Astrocyte (in vitro differentiated cells and primary cell): Measurements from ENCODE around the gene PCTP. TPM values are rescaled to one million over a fixed set of nuclear protein-coding genes. Genes with fewer than 3 reads are reported as not detected.

ENCODE experiments used
- DNase-seq: peaks from one replicate; pipeline ENCODE4 v3.0.0-alpha.2; 2010; ENCODE audit warnings: low read depth
- FAIRE-seq: peaks from 2 replicates; lab custom pipeline; 2011; peaks lifted over from hg19 to GRCh38; lab: Jason Lieb, UNC
- H2AFZ ChIP-seq: 2 replicates; pipeline ENCODE4 v1.6.0; 2012; ENCODE audit warnings: low read depth, low read length, inconsistent platforms
- H3K27ac ChIP-seq: 2 replicates; pipeline ENCODE4 v1.5.1; 2011; ENCODE audit warnings: low read depth, low read length, inconsistent platforms
- H3K27me3 ChIP-seq: 2 replicates; pipeline ENCODE4 v1.6.0; 2011; ENCODE audit warnings: low read length, inconsistent platforms; ENCODE audit not compliant: insufficient read depth
- H3K36me3 ChIP-seq: 2 replicates; pipeline ENCODE4 v1.5.1; 2011; ENCODE audit warnings: low read length, inconsistent platforms; ENCODE audit not compliant: insufficient read depth
- H3K4me1 ChIP-seq: 2 replicates; pipeline ENCODE4 v1.5.1; 2011; ENCODE audit warnings: low read length, inconsistent platforms; ENCODE audit not compliant: insufficient read depth
- H3K4me2 ChIP-seq: 2 replicates; pipeline ENCODE4 v1.6.0; 2012; ENCODE audit warnings: low read length, inconsistent platforms
- H3K4me3 ChIP-seq: 2 replicates; pipeline ENCODE4 v1.5.1; 2011; ENCODE audit warnings: low read depth, mild to moderate bottlenecking, low read length, inconsistent platforms; ENCODE audit not compliant: insufficient read depth
- H3K79me2 ChIP-seq: 2 replicates; pipeline ENCODE4 v1.6.0; 2012; ENCODE audit warnings: mild to moderate bottlenecking, low read length, inconsistent platforms; ENCODE audit not compliant: insufficient read depth
- H3K9ac ChIP-seq: 2 replicates; pipeline ENCODE4 v1.6.0; 2012; ENCODE audit warnings: mild to moderate bottlenecking, low read length, inconsistent platforms
- H3K9me3 ChIP-seq: 2 replicates; pipeline ENCODE4 v1.5.1; 2012; ENCODE audit warnings: low read depth, mild to moderate bottlenecking, low read length, inconsistent platforms; ENCODE audit not compliant: insufficient read depth
- H4K20me1 ChIP-seq: 2 replicates; pipeline ENCODE4 v1.6.0; 2012; ENCODE audit warnings: low read length, inconsistent platforms; ENCODE audit not compliant: insufficient read depth
- H3K27ac Mint-ChIP-seq: one replicate; pipeline ENCODE4 v1.8.0; 2021; ENCODE audit warnings: mild to moderate bottlenecking, mixed read lengths; ENCODE audit not compliant: unreplicated experiment
- H3K27me3 Mint-ChIP-seq: one replicate; pipeline ENCODE4 v1.8.0; 2021; ENCODE audit warnings: low read depth, mixed read lengths; ENCODE audit not compliant: unreplicated experiment
- H3K36me3 Mint-ChIP-seq: one replicate; pipeline ENCODE4 v1.8.0; 2021; ENCODE audit warnings: low read depth, mixed read lengths; ENCODE audit not compliant: unreplicated experiment
- H3K4me1 Mint-ChIP-seq: one replicate; pipeline ENCODE4 v1.8.0; 2021; ENCODE audit warnings: low read depth, mixed read lengths; ENCODE audit not compliant: unreplicated experiment
- H3K4me3 Mint-ChIP-seq: one replicate; pipeline ENCODE4 v1.8.0; 2021; ENCODE audit warnings: mild to moderate bottlenecking, moderate library complexity, mixed read lengths; ENCODE audit not compliant: unreplicated experiment
- H3K9me3 Mint-ChIP-seq: one replicate; pipeline ENCODE4 v1.8.0; 2021; ENCODE audit warnings: mild to moderate bottlenecking, mixed read lengths; ENCODE audit not compliant: unreplicated experiment
- CTCF ChIP-seq: IDR thresholded peaks from 2 replicates; pipeline ENCODE4 v1.5.1; 2011; ENCODE audit warnings: low read depth, mild to moderate bottlenecking, inconsistent platforms, low read length, moderate library complexity; ENCODE audit not compliant: insufficient read depth
- EZH2 ChIP-seq: IDR thresholded peaks from 2 replicates; pipeline ENCODE4 v1.6.1; 2012; ENCODE audit warnings: mild to moderate bottlenecking, low read length, inconsistent platforms; ENCODE audit not compliant: insufficient read depth
- total RNA-seq: library from RNA; stranded (reverse); gene quantifications from 2 replicates; pipeline ENCODE4 v1.2.1, GENCODE V29; 2021

The PCTP gene
- total RNA-seq, 1 donor from 2014 or later, result 16.4 TPM

GRCh38 chr17:55704401-55704800 lies 46.5 kb upstream of the PCTP start:
- H3K4me3 Mint-ChIP-seq, result no peak overlapping the region
- FAIRE-seq, result no peak

GRCh38 chr17:55705847-55706246 lies 45.0 kb upstream of the PCTP start:
- no peak for DNase-seq

More at GRCh38 chr17:55704401-55704800, 46.5 kb upstream of the PCTP start:
- Histone ChIP-seq H3K4me2 (no peak overlapping the region), H3K27me3 (no peaks in the 10 kb centered on the region), H3K9me3 (no peaks in the 10 kb centered on the region), H3K36me3 (no peaks in the 10 kb centered on the region), H3K4me3 (no peak overlapping the region), H3K79me2 (no peaks in the 10 kb centered on the region), H3K9ac (no peak overlapping the region), H4K20me1 (no peaks in the 10 kb centered on the region), H3K4me1 (no peaks in the 10 kb centered on the region), H2AFZ (no peak overlapping the region), H3K27ac (no peak overlapping the region)
- H3K27me3 Mint-ChIP-seq, result no peaks in the 10 kb centered on the region
- TF ChIP-seq CTCF (no peak), EZH2 (no peak)
- H3K4me1 Mint-ChIP-seq, result no peaks in the 10 kb centered on the region
- DNase-seq, result no peak
- no peaks in the 10 kb centered on the region for H3K36me3 Mint-ChIP-seq
- H3K9me3 Mint-ChIP-seq, result no peaks in the 10 kb centered on the region
- no peak overlapping the region for H3K27ac Mint-ChIP-seq

More at GRCh38 chr17:55705847-55706246, 45.0 kb upstream of the PCTP start:
- Histone ChIP-seq H3K4me3 (no peak overlapping the region), H2AFZ (no peak overlapping the region), H3K9me3 (no peaks in the 10 kb centered on the region), H4K20me1 (no peaks in the 10 kb centered on the region), H3K79me2 (no peaks in the 10 kb centered on the region), H3K27me3 (peaks cover 3% of the 10 kb centered on the region), H3K4me1 (no peaks in the 10 kb centered on the region), H3K27ac (no peak overlapping the region), H3K4me2 (no peak overlapping the region), H3K36me3 (no peaks in the 10 kb centered on the region), H3K9ac (no peak overlapping the region)
- Mint-ChIP-seq H3K27ac (no peak overlapping the region), H3K27me3 (no peaks in the 10 kb centered on the region), H3K4me1 (no peaks in the 10 kb centered on the region), H3K36me3 (no peaks in the 10 kb centered on the region), H3K9me3 (no peaks in the 10 kb centered on the region), H3K4me3 (no peak overlapping the region)
- no peak for TF ChIP-seq EZH2
- TF ChIP-seq CTCF, result no peak
- no peak for FAIRE-seq
